ENCODE results near the gene SPDYA. TPM values are rescaled to one million over a fixed set of nuclear protein-coding genes. Genes with fewer than 3 reads are reported as not detected.

SPDYA gene
- 1.2 TPM for total RNA-seq (2021; ENCODE audit: unreplicated experiment)
- polyA plus RNA-seq (2012): 0.12 and 0.25 TPM in 2 replicates
- percentile 47 among the genes with signal in this experiment for Bru-seq, nascent RNA
- BruChase-seq, experiment 1, labeled RNA remaining after a 6-hour chase: percentile 71 among the genes with signal in this experiment
- percentile 52 among the genes with signal in this experiment for BruChase-seq, experiment 2, labeled RNA remaining after a 2-hour chase
- long read RNA-seq, partial matches to known transcripts: 0 of 5 reads
- long read RNA-seq, other reads (novel, unspliced or antisense): 5 of 5 reads

- RAD21 ChIA-PET (ENCODE audit: low non-redundant PET in 1 of 2, low total read pairs in 2 of 2, uncharacterized antibody in 2 of 2, unreplicated experiment in 2 of 2): no interaction called here
- Histone ChIP-seq H3K9ac (ENCODE audit: low read length) (no peak within 1 kb of the TSS), H3K9me2 (ENCODE audit: insufficient read depth) (no peaks in the 10 kb centered on the region), H3K79me2 (ENCODE audit: insufficient read depth, low read length) (no peaks in the 10 kb centered on the region), H3K4me3 (replicated peaks in 1 of 2; ENCODE audit: low read depth in 1 of 2, low read length in 2 of 2) (no peak within 1 kb of the TSS), H3K9me3 (ENCODE audit: control insufficient read depth in 1 of 2, insufficient read depth in 1 of 2, low read depth in 1 of 2, low read length in 2 of 2) (no peaks in the 10 kb centered on the region), H3K27ac (ENCODE audit: low read depth, low read length) (no peak within 1 kb of the TSS), H3K27me3 (ENCODE audit: insufficient read depth, low read length) (no peaks in the 10 kb centered on the region), H4K20me1 (ENCODE audit: insufficient read depth) (no peaks in the 10 kb centered on the region), H3K4me1 (ENCODE audit: control insufficient read depth in 1 of 2, insufficient read depth in 2 of 2, low read length in 2 of 2) (no peaks in the 10 kb centered on the region), H2AFZ (ENCODE audit: low read depth, low read length, poor library complexity, severe bottlenecking) (no peak within 1 kb of the TSS), H3K4me2 (ENCODE audit: low read length) (no peak within 1 kb of the TSS), H3K36me3 (ENCODE audit: control insufficient read depth in 1 of 2, insufficient read depth in 2 of 2, low read length in 2 of 2) (no peaks in the 10 kb centered on the region)
- POLR2A ChIA-PET: no interaction called here
- no peak for DNase-seq (ENCODE audit: low read depth, low spot score)
- no TSS peak for BruUV-seq (replicated peaks)
- TF ChIP-seq CBX3 (IDR thresholded peaks at IDR 0.05; ENCODE audit: low read depth) (no peak), ZFX (IDR thresholded peaks at IDR 0.05) (no peak), SP1 (IDR thresholded peaks at IDR 0.05; ENCODE audit: low read depth) (no peak), ZBTB33 (IDR thresholded peaks at IDR 0.05; ENCODE audit: extremely low read depth, insufficient replicate concordance, low read length) (no peak), MAX (IDR thresholded peaks at IDR 0.05) (no peak), SRF (IDR thresholded peaks at IDR 0.05; ENCODE audit: low read depth) (no peak), EGR1 (IDR thresholded peaks at IDR 0.05; ENCODE audit: low read depth) (no peak), EZH2phosphoT487 (IDR thresholded peaks at IDR 0.05; ENCODE audit: borderline replicate concordance) (no peak), ATF3 (IDR thresholded peaks at IDR 0.05) (no peak), SIN3A (IDR thresholded peaks at IDR 0.05; ENCODE audit: low read depth) (no peak), YY1 (IDR thresholded peaks at IDR 0.05; ENCODE audit: extremely low read depth, insufficient replicate concordance, low read depth, low read length) (no peak), FOSL1 (IDR thresholded peaks at IDR 0.05; ENCODE audit: low read depth) (no peak), REST (IDR thresholded peaks at IDR 0.05; ENCODE audit: low read depth) (no peak), ZNF274 (IDR thresholded peaks at IDR 0.05; ENCODE audit: low read depth, low read length) (no peak), CTCF (IDR thresholded peaks at IDR 0.05 in 2 of 3, conservative IDR thresholded peaks at IDR 0.05 in 1 of 3; ENCODE audit: borderline replicate concordance in 1 of 3, insufficient read depth in 1 of 3, low read depth in 2 of 3, low read length in 2 of 3) (no peak), RAD21 (IDR thresholded peaks at IDR 0.05; ENCODE audit: low read depth) (no peak)
- CTCF ChIA-PET: no interaction called here
- intact Hi-C loops (cut with micrococcal nuclease): no loop called here
- peak; percentile 38 for ATAC-seq
Observed at GRCh38 chr2:28810384-28811285, at the start of gene SPDYA. SPDYA (plus strand) TSS chr2:28810834; CDS start chr2:28816015, 5,181 bp downstream.
